Mucosa of descending colon (tissue), 3 donors: ENCODE data around the gene CSNK2A2. TPM values are rescaled to one million over a fixed set of nuclear protein-coding genes. Genes with fewer than 3 reads are reported as not detected.

Experiments
- ATAC-seq: fragments of 200-7000 bp; cut with Tn5 transposase; one replicate; pipeline ENCODE4 v1.9.1; 2020; ENCODE audit warnings: mild to moderate bottlenecking, moderate library complexity
- DNase-seq, 3 donors: peaks; one replicate each; pipeline ENCODE4 v3.0.0-alpha.2; 2020
- H3K36me3 ChIP-seq: fragments of 200-600 bp; one replicate; pipeline ENCODE4 v1.8.0; 2021; ENCODE audit warnings: low read depth, mild to moderate bottlenecking
- H3K4me1 ChIP-seq: fragments of 200-600 bp; one replicate; pipeline ENCODE4 v1.8.0; 2021; ENCODE audit warnings: low read depth, mild to moderate bottlenecking
- H3K4me3 ChIP-seq: fragments of 200-600 bp; one replicate; pipeline ENCODE4 v1.8.0; 2021; ENCODE audit warnings: mild to moderate bottlenecking
- H3K9me3 ChIP-seq: fragments of 200-600 bp; one replicate; pipeline ENCODE4 v1.8.0; 2021; ENCODE audit warnings: mild to moderate bottlenecking
- intact Hi-C, 2 donors: fragments of 100-400 bp; cut with DNase I in 1 of 2; cut with micrococcal nuclease in 1 of 2; formaldehyde crosslinking; loops; one replicate each; pipeline versions ENCODE4 v1.11.0 to v1.11.1; 2022; cut with DNase I, micrococcal nuclease
- total RNA-seq, 3 donors: library from RNA; stranded (reverse); fragmentation: NEBNext Ultra II Directional in 2 of 3; extraction: Animal tissue kit (Norgen Biotek cat#: 25700) in 2 of 3; gene quantifications; one replicate each; pipeline versions ENCODE4 v1.2.1 to v1.2.4, GENCODE V29; 2021 to 2023
- TF ChIP-seq, protein P1 (sequence below): fragments of 200-600 bp; IDR thresholded peaks from one replicate; pipeline ENCODE4 v1.8.0; 2022; ENCODE audit warnings: antibody characterized with exemption, mild to moderate bottlenecking
- donor health status: DM: no; HTN: no; CAD: no; lungs with moderate emphysema.
- donor health status: DM: no; HTN: no; CAD: no.
- donor health status: DM: no; HTN: yes; CAD: no.

Gene CSNK2A2
- total RNA-seq, 3 donors from 2014 or later = 45.5 to 79.1 (median 52.8) TPM

DNA sequence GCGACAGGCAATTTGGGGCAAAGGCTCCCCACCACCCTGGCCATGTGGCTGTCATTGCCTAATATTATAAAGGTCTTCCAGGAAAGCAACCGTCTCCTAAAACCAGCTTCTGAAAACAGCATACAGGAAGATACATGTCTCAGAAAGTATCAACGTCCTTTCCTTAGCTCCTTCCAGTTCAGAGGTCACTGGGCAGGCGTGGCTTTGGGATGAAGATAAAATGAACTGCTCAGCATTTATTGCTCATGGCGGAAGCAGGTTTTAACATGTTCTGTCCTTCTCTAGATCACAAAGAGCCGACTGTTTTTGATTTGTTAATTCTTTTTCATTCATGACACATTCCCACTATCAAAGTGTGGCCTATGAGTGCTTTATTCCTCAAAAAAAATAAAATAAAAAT is 76.8 kb downstream of the CSNK2A2 start:
- no peaks in the 10 kb centered on the region for H3K9me3 ChIP-seq
- peaks cover 37% of the 10 kb centered on the region for H3K4me1 ChIP-seq
- intact Hi-C loops = loop anchor here in 1 of 2 donors (5.0 kb wide), 1 partner anchor 99 kb away; no protein-coding TSS in a partner anchor
- DNase-seq (peak in 2 of 3 donors; percentile 68 to 71), ATAC-seq (peak; percentile 78)
- TF ChIP-seq, protein P1, sequence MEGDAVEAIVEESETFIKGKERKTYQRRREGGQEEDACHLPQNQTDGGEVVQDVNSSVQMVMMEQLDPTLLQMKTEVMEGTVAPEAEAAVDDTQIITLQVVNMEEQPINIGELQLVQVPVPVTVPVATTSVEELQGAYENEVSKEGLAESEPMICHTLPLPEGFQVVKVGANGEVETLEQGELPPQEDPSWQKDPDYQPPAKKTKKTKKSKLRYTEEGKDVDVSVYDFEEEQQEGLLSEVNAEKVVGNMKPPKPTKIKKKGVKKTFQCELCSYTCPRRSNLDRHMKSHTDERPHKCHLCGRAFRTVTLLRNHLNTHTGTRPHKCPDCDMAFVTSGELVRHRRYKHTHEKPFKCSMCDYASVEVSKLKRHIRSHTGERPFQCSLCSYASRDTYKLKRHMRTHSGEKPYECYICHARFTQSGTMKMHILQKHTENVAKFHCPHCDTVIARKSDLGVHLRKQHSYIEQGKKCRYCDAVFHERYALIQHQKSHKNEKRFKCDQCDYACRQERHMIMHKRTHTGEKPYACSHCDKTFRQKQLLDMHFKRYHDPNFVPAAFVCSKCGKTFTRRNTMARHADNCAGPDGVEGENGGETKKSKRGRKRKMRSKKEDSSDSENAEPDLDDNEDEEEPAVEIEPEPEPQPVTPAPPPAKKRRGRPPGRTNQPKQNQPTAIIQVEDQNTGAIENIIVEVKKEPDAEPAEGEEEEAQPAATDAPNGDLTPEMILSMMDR = no peak
- H3K36me3 ChIP-seq = no peaks in the 10 kb centered on the region
- H3K4me3 ChIP-seq = no peak overlapping the region

DNA sequence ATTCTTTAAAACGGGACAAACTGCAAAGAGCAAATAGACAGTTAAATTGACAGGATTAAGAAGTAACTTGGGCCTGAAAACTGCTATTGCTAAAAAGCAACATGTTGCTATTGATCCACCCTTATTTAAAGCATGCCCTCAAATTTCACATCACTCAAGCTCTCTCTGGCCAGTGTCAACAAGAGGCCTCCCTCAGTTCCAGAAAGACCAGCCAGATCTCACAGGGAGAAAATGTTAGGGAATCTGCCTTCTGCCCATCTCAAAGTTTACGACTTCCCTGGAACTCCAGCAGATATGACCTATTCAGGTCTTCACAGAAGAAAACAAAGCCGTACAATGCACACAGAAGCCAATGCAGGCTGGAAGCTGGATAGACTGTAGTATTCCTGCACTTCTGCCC is 77.7 kb downstream of the CSNK2A2 start:
- Histone ChIP-seq H3K4me3 (no peak overlapping the region), H3K36me3 (no peaks in the 10 kb centered on the region), H3K9me3 (no peaks in the 10 kb centered on the region), H3K4me1 (peaks cover 38% of the 10 kb centered on the region)
- intact Hi-C loops = loop anchor here in 1 of 2 donors (5.0 kb wide), 1 partner anchor 98 kb away; no protein-coding TSS in a partner anchor
- ATAC-seq = no peak
- TF ChIP-seq, protein P1 = no peak
- DNase-seq = no peak

DNA sequence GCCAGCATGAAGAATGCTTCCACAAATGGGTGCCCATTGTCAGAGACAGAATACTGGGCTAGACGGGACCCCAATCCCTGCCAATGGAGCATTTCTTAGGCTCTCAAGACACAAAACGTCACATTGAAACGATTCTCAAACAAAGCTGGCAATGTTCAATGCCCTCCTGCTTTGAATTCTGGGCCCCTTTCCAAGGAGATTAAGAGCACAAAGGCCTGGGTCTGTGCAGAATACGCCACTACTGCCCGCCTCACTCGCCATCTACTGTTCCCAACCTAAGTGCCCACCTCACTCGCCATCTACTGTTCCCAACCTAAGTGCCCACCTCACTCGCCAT is 78.4 kb downstream of the CSNK2A2 start:
- TF ChIP-seq, protein P1 = no peak
- H3K4me3 ChIP-seq = no peak overlapping the region
- intact Hi-C loops = no loop called here
- H3K9me3 ChIP-seq = no peaks in the 10 kb centered on the region
- peaks cover 38% of the 10 kb centered on the region for H3K4me1 ChIP-seq
- peaks cover 5% of the 10 kb centered on the region for H3K36me3 ChIP-seq
- ATAC-seq (no peak), DNase-seq (no peak)

DNA sequence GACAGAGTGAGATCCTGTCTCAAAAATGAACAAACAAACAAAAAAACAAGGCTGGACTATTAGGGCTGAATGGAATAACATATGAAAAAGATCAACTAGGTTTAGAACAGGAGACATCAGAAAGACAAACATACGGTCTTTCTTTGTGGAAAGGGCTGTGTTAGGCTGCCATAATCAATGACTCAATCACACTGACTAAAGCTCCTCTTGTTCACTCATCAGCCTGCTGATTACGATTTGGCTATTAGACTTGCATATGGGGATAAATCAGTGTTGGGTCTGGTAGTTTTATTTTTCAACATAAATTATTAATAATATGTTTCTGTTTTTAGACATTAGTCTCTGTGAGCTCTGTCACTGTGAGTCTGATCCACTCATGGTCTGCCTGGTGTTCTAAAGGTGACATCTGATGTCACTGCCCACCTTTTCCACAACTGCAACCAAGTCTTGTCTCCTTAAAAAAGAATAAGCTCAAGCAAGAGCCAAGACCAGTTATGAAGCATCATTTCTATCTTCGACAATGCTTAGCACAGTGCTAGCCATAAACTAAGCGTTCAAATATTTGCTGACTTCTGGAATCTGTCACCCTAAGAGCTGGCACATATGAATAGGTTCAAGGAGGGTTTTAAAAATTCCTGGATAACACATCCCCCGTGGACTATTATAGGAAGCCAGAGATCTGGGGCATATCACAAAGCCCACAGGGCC is 79.0 kb downstream of the CSNK2A2 start:
- ATAC-seq (no peak), DNase-seq (no peak)
- Histone ChIP-seq H3K9me3 (no peaks in the 10 kb centered on the region), H3K36me3 (peaks cover 8% of the 10 kb centered on the region), H3K4me1 (peaks cover 34% of the 10 kb centered on the region), H3K4me3 (no peak overlapping the region)
- TF ChIP-seq, protein P1 = no peak
- intact Hi-C loops = no loop called here

DNA sequence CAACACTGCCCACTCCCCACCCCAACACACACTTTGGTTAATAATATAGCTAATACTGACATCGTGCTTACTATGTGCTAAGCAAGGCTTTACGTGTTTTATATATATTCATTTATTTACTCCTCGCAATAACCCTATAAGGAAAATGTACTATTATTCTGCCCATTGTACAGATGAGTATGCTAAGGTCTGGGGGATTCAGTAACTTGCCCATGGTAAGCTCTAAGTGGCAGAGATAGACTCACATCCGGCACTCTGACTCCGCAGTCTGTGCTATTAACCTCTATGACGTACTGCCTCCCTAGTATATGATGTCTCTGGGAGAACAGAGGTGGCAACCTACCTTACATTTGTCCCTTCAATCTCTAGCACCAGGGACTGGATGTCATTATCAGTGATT is 81.4 kb downstream of the CSNK2A2 start:
- intact Hi-C loops = no loop called here
- DNase-seq (no peak), ATAC-seq (no peak)
- Histone ChIP-seq H3K4me3 (no peak overlapping the region), H3K4me1 (peaks cover 21% of the 10 kb centered on the region), H3K9me3 (no peaks in the 10 kb centered on the region), H3K36me3 (peaks cover 8% of the 10 kb centered on the region)
- TF ChIP-seq, protein P1 = no peak
